HepG2 (cell line): ENCODE measurements around the gene TEAD1. TPM values are rescaled to one million over a fixed set of nuclear protein-coding genes. Genes with fewer than 3 reads are reported as not detected.

ENCODE experiments used
- MED13 ChIP-seq: sonication (generic); formaldehyde crosslinking; IDR thresholded peaks from 2 replicates; pipeline ENCODE4 v1.5.0; 2020; ENCODE audit warnings: missing genetic modification reagents
- NR2F1 ChIP-seq, 2 experiments: fragments of 450-650 bp in 1 of 2; formaldehyde crosslinking in 1 of 2; IDR thresholded peaks; 2 replicates each; pipeline versions ENCODE4 v1.5.0 to v1.6.1; 2016 to 2020; ENCODE audit warnings: mild to moderate bottlenecking in 1 of 2, missing compliant biosample characterization in 1 of 2, missing genetic modification reagents in 1 of 2, moderate library complexity in 1 of 2
- SIX4 ChIP-seq: sonication (generic); formaldehyde crosslinking; IDR thresholded peaks from 2 replicates; pipeline ENCODE4 v1.4.0; 2020; ENCODE audit warnings: missing genetic modification reagents
- YY1 ChIP-seq: IDR thresholded peaks from 2 replicates; pipeline ENCODE4 v1.6.1; 2011; ENCODE audit warnings: low read length, low read depth, moderate library complexity, mild to moderate bottlenecking; ENCODE audit not compliant: insufficient read depth, insufficient replicate concordance
- ZFX ChIP-seq: sonication (generic); formaldehyde crosslinking; IDR thresholded peaks from 2 replicates; pipeline ENCODE4 v1.4.0; 2020; ENCODE audit warnings: mild to moderate bottlenecking, low read depth, missing genetic modification reagents, moderate library complexity
- ZNF264 ChIP-seq: sonication (generic); formaldehyde crosslinking; IDR thresholded peaks from 2 replicates; pipeline ENCODE4 v1.4.0; 2020; ENCODE audit warnings: missing genetic modification reagents
- ZNF607 ChIP-seq: sonication (generic); formaldehyde crosslinking; IDR thresholded peaks from 2 replicates; pipeline ENCODE4 v1.5.1; 2020; ENCODE audit warnings: missing genetic modification reagents, mild to moderate bottlenecking, borderline replicate concordance
- ZNF678 ChIP-seq: sonication (generic); formaldehyde crosslinking; IDR thresholded peaks from 2 replicates; pipeline ENCODE4 v1.4.0; 2020; ENCODE audit warnings: mild to moderate bottlenecking, missing genetic modification reagents
- ZNF704 ChIP-seq: sonication (generic); formaldehyde crosslinking; IDR thresholded peaks from 2 replicates; pipeline ENCODE4 v1.8.1; 2023; ENCODE audit warnings: mild to moderate bottlenecking, inconsistent platforms, moderate library complexity, missing genetic modification reagents, borderline replicate concordance
- ZNF75D ChIP-seq: sonication (generic); formaldehyde crosslinking; IDR thresholded peaks from 2 replicates; pipeline ENCODE4 v1.8.1; 2023; ENCODE audit warnings: missing genetic modification reagents, mild to moderate bottlenecking, borderline replicate concordance
- polyA plus RNA-seq, 8 experiments: library from polyadenylated mRNA; depleted of rRNA in 3 of 8; stranded (reverse) in 7 of 8; unstranded in 1 of 8; fragments of >200 nt; fragmentation: Illumina TruSeq in 4 of 8; extraction: Trizol in 4 of 8; gene quantifications; 2 replicates each; pipeline versions ENCODE4 v1.2.1 to v1.2.3, GENCODE V29; 2011 to 2016; ENCODE audit warnings: low read depth in 4 of 8, missing spikeins in 1 of 8, mixed read lengths in 1 of 8; ENCODE audit not compliant: insufficient read depth in 1 of 8
- total RNA-seq, 5 experiments: library from RNA; depleted of rRNA; stranded (reverse); fragments of >200 nt; fragmentation: Illumina TruSeq; extraction: Trizol; gene quantifications; 2 replicates each; pipeline ENCODE4 v1.2.3, GENCODE V29; 2016; ENCODE audit warnings: low read depth in 1 of 5
- TF ChIP-seq, protein P1 (sequence below): sonication (generic); formaldehyde crosslinking; IDR thresholded peaks from 2 replicates; pipeline ENCODE4 v1.4.0; 2020; ENCODE audit warnings: missing genetic modification reagents, borderline replicate concordance
- TF ChIP-seq, protein P2 (sequence below): fragments of 450-650 bp; IDR thresholded peaks from 2 replicates; pipeline ENCODE4 v1.6.1; 2017; ENCODE audit warnings: mild to moderate bottlenecking

TEAD1 gene
- total and polyA plus RNA-seq, 2 of the 13 experiments (the other 11 are each of a cell fraction or from before 2014, with no cell fraction given), result 20.1 to 30.5 TPM

- TF ChIP-seq ZNF678 (CRISPR knock-in tag), result no peak
- TF ChIP-seq, protein P1, sequence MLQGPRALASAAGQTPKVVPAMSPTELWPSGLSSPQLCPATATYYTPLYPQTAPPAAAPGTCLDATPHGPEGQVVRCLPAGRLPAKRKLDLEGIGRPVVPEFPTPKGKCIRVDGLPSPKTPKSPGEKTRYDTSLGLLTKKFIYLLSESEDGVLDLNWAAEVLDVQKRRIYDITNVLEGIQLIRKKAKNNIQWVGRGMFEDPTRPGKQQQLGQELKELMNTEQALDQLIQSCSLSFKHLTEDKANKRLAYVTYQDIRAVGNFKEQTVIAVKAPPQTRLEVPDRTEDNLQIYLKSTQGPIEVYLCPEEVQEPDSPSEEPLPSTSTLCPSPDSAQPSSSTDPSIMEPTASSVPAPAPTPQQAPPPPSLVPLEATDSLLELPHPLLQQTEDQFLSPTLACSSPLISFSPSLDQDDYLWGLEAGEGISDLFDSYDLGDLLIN (CRISPR knock-in tag), result no peak
- TF ChIP-seq ZNF607, result no peak
- no peak for TF ChIP-seq ZNF704 (CRISPR knock-in tag)
- TF ChIP-seq ZFX, result no peak
- no peak for TF ChIP-seq ZNF264 (CRISPR knock-in tag)
- TF ChIP-seq MED13, result no peak
- TF ChIP-seq SIX4, result no peak
- TF ChIP-seq ZNF75D (CRISPR knock-in tag), result no peak
- TF ChIP-seq YY1, result no peak
- TF ChIP-seq, protein P2, sequence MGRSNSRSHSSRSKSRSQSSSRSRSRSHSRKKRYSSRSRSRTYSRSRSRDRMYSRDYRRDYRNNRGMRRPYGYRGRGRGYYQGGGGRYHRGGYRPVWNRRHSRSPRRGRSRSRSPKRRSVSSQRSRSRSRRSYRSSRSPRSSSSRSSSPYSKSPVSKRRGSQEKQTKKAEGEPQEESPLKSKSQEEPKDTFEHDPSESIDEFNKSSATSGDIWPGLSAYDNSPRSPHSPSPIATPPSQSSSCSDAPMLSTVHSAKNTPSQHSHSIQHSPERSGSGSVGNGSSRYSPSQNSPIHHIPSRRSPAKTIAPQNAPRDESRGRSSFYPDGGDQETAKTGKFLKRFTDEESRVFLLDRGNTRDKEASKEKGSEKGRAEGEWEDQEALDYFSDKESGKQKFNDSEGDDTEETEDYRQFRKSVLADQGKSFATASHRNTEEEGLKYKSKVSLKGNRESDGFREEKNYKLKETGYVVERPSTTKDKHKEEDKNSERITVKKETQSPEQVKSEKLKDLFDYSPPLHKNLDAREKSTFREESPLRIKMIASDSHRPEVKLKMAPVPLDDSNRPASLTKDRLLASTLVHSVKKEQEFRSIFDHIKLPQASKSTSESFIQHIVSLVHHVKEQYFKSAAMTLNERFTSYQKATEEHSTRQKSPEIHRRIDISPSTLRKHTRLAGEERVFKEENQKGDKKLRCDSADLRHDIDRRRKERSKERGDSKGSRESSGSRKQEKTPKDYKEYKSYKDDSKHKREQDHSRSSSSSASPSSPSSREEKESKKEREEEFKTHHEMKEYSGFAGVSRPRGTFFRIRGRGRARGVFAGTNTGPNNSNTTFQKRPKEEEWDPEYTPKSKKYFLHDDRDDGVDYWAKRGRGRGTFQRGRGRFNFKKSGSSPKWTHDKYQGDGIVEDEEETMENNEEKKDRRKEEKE, result no peak
- no peak for TF ChIP-seq NR2F1 (CRISPR knock-in tag; IDR thresholded peaks at IDR 0.05)
These were observed 21.1 kb downstream of the TEAD1 start (continued) for GRCh38 chr11:12695221-12695794.
